Skeletal muscle tissue (tissue), 4 donors: ENCODE measurements around the gene MYO16. TPM values are rescaled to one million over a fixed set of nuclear protein-coding genes. Genes with fewer than 3 reads are reported as not detected.

Source experiments
- H3K27ac ChIP-seq: one replicate; pipeline ENCODE4 v1.7.0; 2013; ENCODE audit warnings: mild to moderate bottlenecking, low read depth, low read length, inconsistent platforms
- H3K27me3 ChIP-seq, 3 donors: one replicate each; pipeline ENCODE4 v1.7.0; 2013; ENCODE audit warnings: low read length in 3 of 3; ENCODE audit not compliant: control insufficient read depth in 3 of 3, insufficient read depth in 3 of 3
- H3K36me3 ChIP-seq, 3 donors: one replicate each; pipeline ENCODE4 v1.7.0; 2013; ENCODE audit warnings: low read length in 3 of 3; ENCODE audit not compliant: control insufficient read depth in 3 of 3, insufficient read depth in 3 of 3
- H3K4me1 ChIP-seq, 3 donors: one replicate each; pipeline ENCODE4 v1.7.0; 2013; ENCODE audit warnings: low read length in 3 of 3, mild to moderate bottlenecking in 3 of 3; ENCODE audit not compliant: control insufficient read depth in 3 of 3, insufficient read depth in 3 of 3
- H3K4me3 ChIP-seq, 3 donors: one replicate each; pipeline ENCODE4 v1.7.0; 2013; ENCODE audit warnings: low read length in 3 of 3
- H3K9ac ChIP-seq, 3 donors: one replicate each; pipeline ENCODE4 v1.7.0; 2013; ENCODE audit warnings: low read length in 3 of 3, mild to moderate bottlenecking in 3 of 3, moderate library complexity in 2 of 3, low read depth in 1 of 3
- H3K9me3 ChIP-seq, 3 donors: one replicate each; pipeline ENCODE4 v1.7.0; 2013; ENCODE audit warnings: low read length in 3 of 3; ENCODE audit not compliant: control insufficient read depth in 3 of 3
- total RNA-seq: library from RNA; depleted of rRNA; stranded (reverse); fragments of >200 nt; gene quantifications from one replicate; pipeline ENCODE4 v1.2.3, GENCODE V29; 2014
- donor health status: Osteomylitis.

The MYO16 gene
- total RNA-seq, 1 donor from 2014 or later = 43.8 TPM

DNA sequence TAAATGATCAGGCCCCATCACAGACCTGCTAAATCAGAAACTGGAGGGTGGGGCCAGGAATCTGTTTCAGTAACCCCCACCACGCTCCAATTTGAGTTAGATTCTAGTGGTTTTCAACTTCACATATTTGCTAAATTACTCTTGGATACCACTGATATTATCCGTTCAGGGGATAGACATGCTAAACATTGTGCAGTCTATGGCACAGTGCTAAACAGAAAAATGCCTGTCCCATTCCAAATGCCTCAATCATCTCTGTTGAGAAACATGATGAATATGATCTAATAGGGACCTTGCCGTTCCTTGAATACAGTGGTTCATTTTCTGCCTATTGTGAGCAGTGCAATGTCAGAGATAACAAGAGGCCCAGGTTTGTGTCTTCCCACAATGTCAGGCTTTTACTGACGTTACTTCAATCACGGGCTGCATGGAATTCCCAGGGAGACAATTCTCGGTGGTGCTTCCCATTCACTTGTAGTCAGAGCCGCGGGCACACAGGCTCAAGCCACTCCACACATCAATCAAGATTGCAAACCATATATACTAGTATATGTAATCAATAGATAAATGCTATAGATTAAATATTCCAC lies 52.7 kb downstream of the MYO16 start:
- Histone ChIP-seq H3K36me3 (no peaks in the 10 kb centered on the region), H3K9me3 (no peaks in the 10 kb centered on the region), H3K27ac (no peak overlapping the region), H3K4me1 (no peaks in the 10 kb centered on the region), H3K4me3 (no peak overlapping the region), H3K9ac (no peak overlapping the region), H3K27me3 (no peaks in the 10 kb centered on the region)

DNA sequence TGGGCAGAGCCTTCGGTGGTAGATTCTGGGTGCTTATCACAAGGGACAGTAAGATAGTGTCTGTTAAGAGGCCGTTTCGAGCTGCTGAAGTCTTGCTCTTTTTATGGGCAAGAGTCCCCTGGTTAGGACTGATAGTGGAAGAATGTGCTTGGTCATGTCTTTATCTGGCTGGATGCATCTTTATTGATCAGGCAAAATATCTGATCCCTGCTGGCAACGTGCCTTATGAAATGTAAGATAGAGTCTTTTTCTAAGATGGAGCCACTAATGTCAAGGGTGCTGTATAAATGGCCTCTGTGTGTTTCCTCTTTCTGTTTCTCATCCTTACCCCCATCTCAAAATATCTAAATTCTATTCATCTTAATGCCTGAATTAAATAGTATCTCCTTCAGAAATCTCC lies 53.3 kb downstream of the MYO16 start:
- Histone ChIP-seq H3K9ac (no peak overlapping the region), H3K4me1 (no peaks in the 10 kb centered on the region), H3K4me3 (no peak overlapping the region), H3K9me3 (no peaks in the 10 kb centered on the region), H3K27ac (no peak overlapping the region), H3K27me3 (no peaks in the 10 kb centered on the region), H3K36me3 (no peaks in the 10 kb centered on the region)

DNA sequence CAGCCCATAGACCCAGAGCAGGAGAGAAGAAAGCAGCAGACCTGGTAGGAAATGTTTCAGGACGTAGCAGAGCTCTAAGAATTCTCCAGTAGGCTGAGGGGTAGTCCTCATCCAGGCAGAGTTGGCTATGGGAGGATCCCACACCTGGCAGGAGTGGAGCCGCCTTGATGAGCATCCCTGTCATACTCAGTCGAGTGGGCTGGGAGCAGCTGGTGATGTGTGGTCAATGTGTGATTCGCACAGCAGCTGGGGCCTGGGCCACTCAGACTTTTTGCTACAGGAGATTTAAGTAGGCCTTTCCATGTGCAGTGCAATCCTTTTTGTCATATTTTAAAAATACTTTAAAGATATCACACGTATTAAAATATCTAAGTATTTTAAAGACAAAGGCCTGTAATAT lies 56.6 kb downstream of the MYO16 start:
- no peak overlapping the region for H3K4me3 ChIP-seq
- no peaks in the 10 kb centered on the region for H3K27me3 ChIP-seq
- no peak overlapping the region for H3K27ac ChIP-seq
- no peak overlapping the region for H3K9ac ChIP-seq
- H3K36me3 ChIP-seq = no peaks in the 10 kb centered on the region
- H3K4me1 ChIP-seq = no peaks in the 10 kb centered on the region
- H3K9me3 ChIP-seq = no peaks in the 10 kb centered on the region

DNA sequence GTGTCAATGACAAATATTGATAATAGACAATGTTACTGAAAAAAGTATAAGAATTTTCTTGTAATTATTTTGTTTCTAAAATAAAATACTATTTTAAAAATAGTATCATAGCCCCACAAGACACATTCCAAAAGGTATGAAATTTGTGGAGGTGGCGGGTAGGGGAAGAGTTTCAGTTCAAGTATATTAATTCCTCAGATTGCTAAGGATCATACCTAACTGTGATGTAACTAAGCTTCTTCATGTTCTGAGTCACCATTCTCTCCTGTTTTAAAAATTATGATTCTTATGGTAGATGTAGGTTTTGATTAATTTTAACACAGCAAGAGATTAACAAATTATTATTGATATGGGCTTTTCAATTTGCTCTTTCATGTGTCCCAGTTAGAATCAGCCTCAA lies 61.3 kb downstream of the MYO16 start:
- H3K27me3 ChIP-seq = no peaks in the 10 kb centered on the region
- no peak overlapping the region for H3K27ac ChIP-seq
- H3K4me1 ChIP-seq = no peaks in the 10 kb centered on the region
- H3K9ac ChIP-seq = no peak overlapping the region
- H3K4me3 ChIP-seq = no peak overlapping the region
- no peaks in the 10 kb centered on the region for H3K9me3 ChIP-seq
- no peaks in the 10 kb centered on the region for H3K36me3 ChIP-seq

DNA sequence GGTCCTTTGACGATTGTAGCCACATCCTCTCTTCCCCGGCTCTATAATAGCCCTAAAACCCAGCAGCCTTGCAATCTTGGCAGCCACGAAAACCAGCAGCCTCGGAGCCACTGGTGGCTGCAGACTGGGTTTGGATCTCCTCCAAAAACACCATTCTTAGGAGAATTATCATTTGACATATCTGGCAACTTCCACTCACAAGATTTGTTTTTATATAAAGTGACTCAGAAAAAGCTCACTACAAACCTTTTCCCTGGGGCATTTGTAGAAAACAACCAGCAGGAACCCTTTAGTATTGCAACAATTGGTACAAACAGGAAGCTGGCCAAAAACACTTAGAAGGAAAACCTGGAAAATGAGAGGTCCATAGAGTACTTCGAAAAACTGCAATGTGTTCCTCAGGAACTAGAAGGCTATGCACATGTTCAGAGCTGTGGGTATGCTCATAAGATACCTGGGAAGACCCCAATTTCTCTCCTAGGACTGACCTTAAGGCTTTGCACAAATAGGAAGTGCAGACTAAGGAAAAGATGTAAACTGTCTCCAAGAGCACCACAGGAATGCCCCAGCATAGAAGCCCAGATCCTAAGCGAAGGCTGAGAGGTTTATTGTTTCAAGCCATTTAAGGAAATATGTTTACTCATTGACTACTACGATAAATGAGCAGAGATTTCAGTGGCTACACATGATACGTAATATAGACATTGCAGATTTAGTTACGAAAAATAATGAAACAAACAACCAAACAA lies 71.2 kb downstream of the MYO16 start:
- Histone ChIP-seq H3K4me1 (no peaks in the 10 kb centered on the region), H3K9ac (no peak overlapping the region), H3K4me3 (no peak overlapping the region), H3K36me3 (no peaks in the 10 kb centered on the region), H3K27ac (no peak overlapping the region), H3K9me3 (peaks cover 0 to 2% (median 0%) of the 10 kb centered on the region in 3 donors), H3K27me3 (no peaks in the 10 kb centered on the region)

DNA sequence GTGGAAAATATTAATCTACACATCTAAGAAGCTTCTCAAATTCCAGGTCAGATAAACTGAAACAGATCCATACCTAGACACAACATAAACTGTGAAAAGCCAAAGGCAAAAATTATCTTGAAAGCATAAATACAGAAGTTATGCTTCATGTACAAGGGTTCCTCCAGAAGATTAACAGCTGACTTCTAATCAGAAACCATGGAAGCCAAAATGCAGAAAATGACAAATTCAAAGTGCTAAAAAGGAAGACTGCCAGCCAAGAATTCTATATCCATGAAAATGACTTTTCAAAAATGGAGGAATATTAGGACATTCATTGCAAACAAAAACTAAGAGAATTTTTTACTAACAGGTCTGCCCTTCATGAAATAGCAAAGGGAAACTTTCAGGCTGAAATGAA lies 72.8 kb downstream of the MYO16 start:
- H3K4me1 ChIP-seq = no peaks in the 10 kb centered on the region
- H3K4me3 ChIP-seq = no peak overlapping the region
- peaks cover 0 to 2% (median 0%) of the 10 kb centered on the region in 3 donors for H3K9me3 ChIP-seq
- H3K27me3 ChIP-seq = no peaks in the 10 kb centered on the region
- no peak overlapping the region for H3K9ac ChIP-seq
- H3K27ac ChIP-seq = no peak overlapping the region
- no peaks in the 10 kb centered on the region for H3K36me3 ChIP-seq

DNA sequence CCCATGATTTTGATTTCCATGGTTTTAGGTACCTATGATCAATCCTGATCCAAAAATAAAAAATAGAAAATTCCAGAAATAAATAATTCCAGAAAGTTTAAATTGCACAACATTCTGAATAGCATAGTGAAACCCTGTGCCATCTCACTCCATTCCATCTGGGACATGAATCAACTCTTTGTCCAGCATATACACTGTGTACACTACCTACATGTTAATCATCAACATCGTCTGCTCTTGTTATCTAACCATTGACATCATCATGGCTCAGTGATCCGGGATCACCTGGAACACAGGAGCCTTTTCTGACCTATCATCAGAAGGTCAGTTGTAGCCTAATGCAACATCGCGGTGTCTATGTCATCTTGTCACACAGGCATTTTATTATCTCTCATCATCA lies 75.6 kb downstream of the MYO16 start:
- peaks cover 0 to 2% (median 0%) of the 10 kb centered on the region in 3 donors for H3K9me3 ChIP-seq
- H3K27ac ChIP-seq = no peak overlapping the region
- H3K9ac ChIP-seq = no peak overlapping the region
- H3K4me1 ChIP-seq = no peaks in the 10 kb centered on the region
- no peaks in the 10 kb centered on the region for H3K27me3 ChIP-seq
- no peak overlapping the region for H3K4me3 ChIP-seq
- H3K36me3 ChIP-seq = no peaks in the 10 kb centered on the region

DNA sequence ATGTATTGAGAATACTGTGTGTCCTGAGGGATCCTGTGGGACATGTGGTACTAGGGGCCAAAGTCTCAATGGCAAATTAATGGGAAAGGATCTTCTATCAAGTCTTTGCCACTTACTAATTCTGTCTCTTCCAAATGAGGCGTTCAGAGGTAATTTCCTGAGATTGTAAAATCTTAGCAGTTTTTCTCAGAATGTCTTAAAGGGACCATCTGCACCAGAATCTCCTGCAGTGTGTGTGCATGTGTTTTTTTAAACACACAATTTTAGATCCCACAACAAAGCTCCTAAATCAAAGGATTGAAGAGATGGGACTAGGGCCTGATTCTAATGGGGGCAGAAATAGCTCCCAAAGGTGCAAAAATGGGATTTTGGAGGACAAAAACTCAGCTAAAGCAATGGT lies 78.2 kb downstream of the MYO16 start:
- Histone ChIP-seq H3K9ac (no peak overlapping the region), H3K27ac (no peak overlapping the region), H3K9me3 (no peaks in the 10 kb centered on the region), H3K36me3 (no peaks in the 10 kb centered on the region), H3K27me3 (no peaks in the 10 kb centered on the region), H3K4me3 (no peak overlapping the region), H3K4me1 (no peaks in the 10 kb centered on the region)

DNA sequence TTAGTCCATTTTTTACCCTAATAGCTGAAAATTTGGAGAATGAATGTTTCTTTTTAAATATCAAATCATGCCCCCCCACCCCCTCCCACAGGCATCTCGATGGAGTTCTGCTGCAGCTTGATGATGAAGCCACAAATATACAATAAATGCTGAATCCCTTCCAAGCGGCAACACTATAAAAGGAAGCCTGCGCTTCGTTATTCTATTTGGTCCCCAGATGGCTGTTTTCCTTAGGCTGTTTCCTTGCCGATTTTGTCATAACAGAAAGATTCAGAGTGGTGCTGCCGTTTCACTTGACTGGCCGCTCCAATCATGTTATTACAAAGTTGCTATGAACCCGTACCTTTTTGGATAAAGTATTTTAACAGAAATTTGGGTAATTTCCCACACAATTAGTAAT lies 79.5 kb downstream of the MYO16 start:
- Histone ChIP-seq H3K36me3 (no peaks in the 10 kb centered on the region), H3K9ac (no peak overlapping the region), H3K27me3 (no peaks in the 10 kb centered on the region), H3K4me3 (no peak overlapping the region), H3K9me3 (no peaks in the 10 kb centered on the region), H3K4me1 (no peaks in the 10 kb centered on the region), H3K27ac (no peak overlapping the region)

DNA sequence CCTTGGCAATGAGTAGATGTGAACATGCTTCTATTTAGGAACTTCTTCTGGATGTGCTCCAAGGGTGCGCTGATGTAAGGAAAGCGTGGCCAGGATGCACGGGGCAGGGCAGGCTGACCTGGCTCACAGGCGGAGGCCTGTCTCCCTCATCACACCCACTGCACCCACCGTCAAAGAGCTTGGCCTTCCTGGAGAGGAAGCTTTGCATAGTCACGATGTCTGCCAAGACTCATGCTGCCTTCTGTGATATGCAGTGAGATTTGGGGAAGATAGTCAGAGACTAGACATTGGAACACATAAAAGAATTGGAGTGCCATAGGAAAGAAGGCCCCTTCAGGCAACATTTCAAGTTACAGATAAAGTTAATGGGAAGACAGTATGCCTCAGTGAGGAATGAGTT lies 82.0 kb downstream of the MYO16 start:
- H3K27ac ChIP-seq = no peak overlapping the region
- no peak overlapping the region for H3K4me3 ChIP-seq
- no peaks in the 10 kb centered on the region for H3K9me3 ChIP-seq
- H3K36me3 ChIP-seq = no peaks in the 10 kb centered on the region
- no peak overlapping the region for H3K9ac ChIP-seq
- no peaks in the 10 kb centered on the region for H3K4me1 ChIP-seq
- H3K27me3 ChIP-seq = no peaks in the 10 kb centered on the region
